CD4-positive, alpha-beta T cell treated with Interleukin-6 for 4 hours (primary cell): Measurements from ENCODE around the gene FOXF1.
A peak's percentile ranks its signal among the peaks of the same experiment; 100 is the strongest.

Experiments
- DNase-seq: peaks from one replicate; pipeline ENCODE4 v3.0.0-alpha.2; 2020; ENCODE audit warnings: mixed read lengths

The FOXF1 gene

GRCh38 chr16:86562356-86562755 lies 52.0 kb downstream of the FOXF1 start:
- DNase-seq: no peak

GRCh38 chr16:86563469-86564345 lies 53.4 kb downstream of the FOXF1 start:
- peak; percentile 87 for DNase-seq
